Astrocyte of the cerebellum (primary cell): ENCODE results near the gene PLA1A.
A peak's percentile ranks its signal among the peaks of the same experiment; 100 is the strongest.

Experiments used
- DNase-seq: peaks from one replicate; pipeline ENCODE4 v3.0.0-alpha.2; 2011; ENCODE audit warnings: low read depth
- H3K4me3 ChIP-seq: 2 replicates; pipeline ENCODE4 v1.5.1; 2011; ENCODE audit warnings: mild to moderate bottlenecking, low read depth, low read length, moderate library complexity
- CTCF ChIP-seq: IDR thresholded peaks from 2 replicates; pipeline ENCODE4 v1.5.1; 2012; ENCODE audit warnings: low read length, low read depth, moderate library complexity, mild to moderate bottlenecking; ENCODE audit errors: missing control alignments
- in situ Hi-C: cut with HindIII; loops from 2 replicates; pipeline ENCODE4 v1.10.0; 2017; ENCODE audit warnings: low sequenced_read_pairs

Gene PLA1A

GRCh38 chr3:119626196-119626595 is 28.5 kb downstream of the PLA1A start:
- in situ Hi-C loops = no loop called here
- no peak for TF ChIP-seq CTCF
- no peak overlapping the region for H3K4me3 ChIP-seq
- no peak for DNase-seq

DNA sequence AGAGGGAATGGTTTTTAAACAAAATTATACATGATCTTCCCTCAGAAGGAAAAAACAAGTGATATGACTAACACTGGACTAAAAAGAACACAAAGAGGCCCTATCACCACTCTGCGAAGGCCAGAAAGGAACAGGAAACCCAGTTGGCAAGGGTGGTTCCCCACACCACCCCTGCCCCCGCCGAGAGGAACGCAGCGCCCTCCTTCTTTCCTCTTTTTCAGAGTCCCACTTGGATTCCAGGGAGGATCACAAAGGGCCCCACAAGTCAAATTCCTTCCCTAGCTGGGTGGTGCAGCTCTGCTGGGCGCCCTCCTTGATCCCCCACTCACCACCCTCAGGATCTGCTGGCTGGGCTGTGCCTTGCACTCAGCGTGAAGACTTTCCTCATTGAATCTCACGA is 29.8 kb downstream of the PLA1A start:
- in situ Hi-C loops = no loop called here
- DNase-seq = no peak
- H3K4me3 ChIP-seq = no peak overlapping the region
- TF ChIP-seq CTCF = no peak

GRCh38 chr3:119628390-119628789 is 30.7 kb downstream of the PLA1A start:
- no peak for TF ChIP-seq CTCF
- in situ Hi-C loops = no loop called here
- no peak for DNase-seq
- no peak overlapping the region for H3K4me3 ChIP-seq

DNA sequence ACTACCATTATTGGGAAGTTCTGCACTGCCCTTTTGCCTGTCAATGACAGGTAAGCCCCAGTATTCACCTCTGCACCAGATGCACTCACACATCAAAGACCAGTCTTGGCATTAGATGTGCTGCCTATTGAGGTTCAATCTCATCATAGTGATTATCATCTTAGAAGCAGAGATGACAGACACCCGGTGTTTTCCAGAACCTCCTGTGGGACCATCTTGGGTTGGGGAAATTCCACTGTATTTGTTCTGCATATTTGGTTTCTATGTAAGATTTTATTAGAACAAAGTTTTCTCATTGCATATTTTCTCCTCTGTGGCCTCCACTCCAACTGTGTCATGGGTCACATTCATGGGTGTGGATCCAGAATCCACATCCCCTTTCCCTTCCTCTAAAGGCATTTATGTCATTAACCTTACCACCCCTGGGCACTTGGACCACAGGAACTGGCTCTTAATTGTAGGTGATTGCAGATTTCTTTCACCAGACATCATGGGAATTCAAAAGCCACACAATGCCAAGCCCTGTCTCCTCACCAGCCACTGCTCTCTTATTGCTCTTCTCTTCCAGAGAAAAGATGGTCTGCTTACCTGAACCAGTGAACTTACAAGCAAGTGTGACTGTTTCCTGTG is 31.2 kb downstream of the PLA1A start:
- DNase-seq = peak; percentile 32
- TF ChIP-seq CTCF = no peak
- in situ Hi-C loops = no loop called here
- H3K4me3 ChIP-seq = no peak overlapping the region

DNA sequence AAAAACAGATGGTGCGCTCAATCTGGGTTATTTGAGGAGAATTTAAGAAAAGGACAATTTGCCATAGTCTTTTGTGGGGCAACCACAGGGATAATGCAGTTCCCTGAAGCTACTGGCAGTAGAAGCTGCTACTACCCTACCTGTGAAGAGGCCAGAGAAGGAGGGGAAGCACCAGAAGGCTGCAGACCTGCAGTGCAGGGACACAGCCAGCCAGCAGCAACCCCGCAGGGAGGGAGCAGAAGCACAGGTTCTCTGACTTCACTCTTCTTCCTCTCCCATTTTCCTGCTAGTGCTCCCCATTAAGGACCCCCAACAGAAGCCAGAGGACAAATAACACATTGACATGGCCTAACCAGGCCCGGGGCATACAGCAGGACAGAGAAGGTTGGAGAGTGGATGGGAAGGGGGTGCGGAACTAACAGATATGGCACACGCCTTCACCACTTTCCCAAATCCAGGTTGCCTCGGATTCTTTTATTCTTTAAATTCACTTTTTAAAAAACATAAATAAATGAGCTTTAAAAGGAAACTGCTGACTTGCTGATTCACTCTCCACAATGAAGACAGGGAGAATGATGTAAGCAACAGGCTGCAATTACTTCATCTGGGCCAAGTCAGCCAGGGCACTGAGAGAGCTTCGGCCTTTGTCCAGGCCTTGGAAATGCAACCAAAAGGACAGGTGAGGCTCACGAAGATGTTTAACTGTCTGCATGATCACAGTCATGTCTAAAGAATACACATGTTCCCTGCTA is 32.6 kb downstream of the PLA1A start:
- TF ChIP-seq CTCF = no peak
- in situ Hi-C loops = no loop called here
- no peak for DNase-seq
- H3K4me3 ChIP-seq = no peak overlapping the region

DNA sequence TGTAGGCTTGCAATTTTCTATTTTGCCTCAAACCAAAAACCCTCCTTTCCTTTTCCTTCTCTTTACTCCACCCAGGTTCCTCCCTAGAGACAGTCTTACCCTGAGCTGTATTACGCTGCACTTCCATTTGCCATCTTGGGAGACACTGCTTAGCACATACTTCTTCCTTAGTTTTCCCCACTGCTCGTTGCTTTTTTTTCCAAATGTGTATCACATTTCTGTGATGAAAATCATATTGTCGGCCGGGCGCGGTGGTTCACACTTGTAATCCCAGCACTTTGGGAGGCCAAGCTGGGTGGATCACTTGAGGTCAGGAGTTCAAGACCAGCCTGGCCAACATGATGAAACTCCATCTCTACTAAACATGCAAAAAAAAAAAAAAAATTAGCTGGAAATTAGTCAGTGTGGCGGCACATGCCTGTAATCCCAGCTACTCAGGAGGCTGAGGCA is 33.2 kb downstream of the PLA1A start:
- no peak overlapping the region for H3K4me3 ChIP-seq
- no peak for DNase-seq
- in situ Hi-C loops = no loop called here
- TF ChIP-seq CTCF = no peak
